Nephron (organoid): ENCODE data around the gene DCP2.

Experiments
- H3K27ac Mint-ChIP-seq, 3 experiments: 2 replicates each; pipeline ENCODE4 v1.8.0; 2020; ENCODE audit warnings: mixed read lengths in 3 of 3, mild to moderate bottlenecking in 2 of 3, moderate library complexity in 1 of 3
- H3K27me3 Mint-ChIP-seq: 2 replicates; pipeline ENCODE4 v1.8.0; 2021; ENCODE audit warnings: low read depth, mild to moderate bottlenecking, moderate library complexity, mixed read lengths
- H3K36me3 Mint-ChIP-seq: 2 replicates; pipeline ENCODE4 v1.8.0; 2020; ENCODE audit warnings: low read depth, mixed read lengths
- H3K4me1 Mint-ChIP-seq: 2 replicates; pipeline ENCODE4 v1.8.0; 2020; ENCODE audit warnings: mixed read lengths
- H3K4me3 Mint-ChIP-seq, 3 experiments: 2 replicates each; pipeline ENCODE4 v1.8.0; 2020; ENCODE audit warnings: mild to moderate bottlenecking in 3 of 3, mixed read lengths in 3 of 3, moderate library complexity in 2 of 3
- H3K9me3 Mint-ChIP-seq: 2 replicates; pipeline ENCODE4 v1.8.0; 2020; ENCODE audit warnings: mixed read lengths
- TF ChIP-seq, protein P1 (sequence below), 3 experiments: fragments of 200-600 bp; sonication (generic); IDR thresholded peaks; one replicate each; pipeline ENCODE4 v1.5.0; 2021; ENCODE audit warnings: antibody characterized with exemption in 3 of 3; ENCODE audit not compliant: unreplicated experiment in 3 of 3

The DCP2 gene

DNA sequence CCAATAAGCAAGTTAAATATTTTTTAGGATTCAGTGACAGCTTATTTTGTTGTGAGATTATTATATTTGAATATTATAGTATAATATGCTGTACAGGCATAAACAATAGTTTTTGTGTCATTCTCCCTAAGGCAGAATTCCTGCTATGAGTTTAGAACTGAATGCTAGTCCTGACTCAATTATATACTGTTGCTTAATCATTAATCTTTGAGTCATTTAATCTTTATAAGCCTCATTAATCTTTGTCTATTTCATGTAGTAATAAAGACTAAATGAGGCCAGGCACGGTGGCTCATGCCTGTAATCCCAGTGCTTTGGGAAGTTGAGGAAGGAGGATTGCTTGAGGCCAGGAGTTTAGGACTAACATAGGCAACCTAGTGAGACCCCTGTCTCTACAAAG is 3.6 kb upstream of the DCP2 start:
- Mint-ChIP-seq H3K36me3 (no peaks in the 10 kb centered on the region), H3K9me3 (no peaks in the 10 kb centered on the region), H3K4me1 (peaks cover 21% of the 10 kb centered on the region), H3K27ac (no peak overlapping the region), H3K4me3 (no peak overlapping the region), H3K27me3 (no peaks in the 10 kb centered on the region)
- TF ChIP-seq, protein P1, sequence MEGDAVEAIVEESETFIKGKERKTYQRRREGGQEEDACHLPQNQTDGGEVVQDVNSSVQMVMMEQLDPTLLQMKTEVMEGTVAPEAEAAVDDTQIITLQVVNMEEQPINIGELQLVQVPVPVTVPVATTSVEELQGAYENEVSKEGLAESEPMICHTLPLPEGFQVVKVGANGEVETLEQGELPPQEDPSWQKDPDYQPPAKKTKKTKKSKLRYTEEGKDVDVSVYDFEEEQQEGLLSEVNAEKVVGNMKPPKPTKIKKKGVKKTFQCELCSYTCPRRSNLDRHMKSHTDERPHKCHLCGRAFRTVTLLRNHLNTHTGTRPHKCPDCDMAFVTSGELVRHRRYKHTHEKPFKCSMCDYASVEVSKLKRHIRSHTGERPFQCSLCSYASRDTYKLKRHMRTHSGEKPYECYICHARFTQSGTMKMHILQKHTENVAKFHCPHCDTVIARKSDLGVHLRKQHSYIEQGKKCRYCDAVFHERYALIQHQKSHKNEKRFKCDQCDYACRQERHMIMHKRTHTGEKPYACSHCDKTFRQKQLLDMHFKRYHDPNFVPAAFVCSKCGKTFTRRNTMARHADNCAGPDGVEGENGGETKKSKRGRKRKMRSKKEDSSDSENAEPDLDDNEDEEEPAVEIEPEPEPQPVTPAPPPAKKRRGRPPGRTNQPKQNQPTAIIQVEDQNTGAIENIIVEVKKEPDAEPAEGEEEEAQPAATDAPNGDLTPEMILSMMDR (IDR thresholded peaks at IDR 0.05; ENCODE audit: unreplicated experiment in 3 of 3) = no peak

DNA sequence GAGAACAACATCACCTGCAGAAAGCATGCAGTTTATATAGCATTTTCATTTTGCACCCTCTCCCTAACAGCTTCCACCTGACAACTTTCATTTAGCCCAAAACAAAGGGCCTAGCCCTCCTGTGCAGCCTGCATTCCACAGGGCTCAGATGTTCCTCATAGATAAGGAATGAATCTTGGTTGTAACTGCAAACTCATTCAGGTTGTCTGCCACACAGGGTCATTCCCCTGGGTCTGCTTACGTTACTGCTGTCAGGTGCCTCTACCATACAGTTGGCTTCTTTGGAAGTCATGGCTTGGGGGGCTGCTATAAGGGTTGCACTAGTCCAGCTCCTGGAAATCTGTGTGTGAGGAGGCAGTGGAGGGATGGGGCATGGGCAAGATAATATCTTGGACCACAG is 2.7 kb upstream of the DCP2 start:
- Mint-ChIP-seq H3K9me3 (no peaks in the 10 kb centered on the region), H3K27me3 (no peaks in the 10 kb centered on the region), H3K27ac (no peak overlapping the region), H3K36me3 (no peaks in the 10 kb centered on the region), H3K4me3 (no peak overlapping the region), H3K4me1 (peaks cover 29% of the 10 kb centered on the region)
- TF ChIP-seq, protein P1 (IDR thresholded peaks at IDR 0.05; ENCODE audit: unreplicated experiment in 3 of 3) = no peak

DNA sequence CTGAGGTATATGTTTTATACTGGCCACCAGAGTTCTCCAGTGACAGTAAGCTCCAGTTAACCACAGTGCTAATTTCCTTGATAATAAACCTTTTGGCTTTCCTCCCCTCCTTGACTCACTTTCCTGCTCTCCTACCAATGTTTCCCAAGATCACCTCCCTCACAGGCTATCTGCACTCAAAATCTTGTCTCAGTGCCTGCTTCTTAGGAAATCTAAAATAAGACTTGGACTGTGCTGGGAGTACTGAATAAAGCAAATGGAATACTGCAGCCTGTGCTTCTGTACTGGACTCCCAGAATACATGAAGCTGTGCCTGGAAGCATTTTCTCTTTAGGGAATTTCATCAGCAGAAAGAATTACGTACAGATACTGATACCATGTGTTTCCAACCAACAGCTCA is 1.7 kb upstream of the DCP2 start:
- Mint-ChIP-seq H3K27ac (peak overlapping the region; percentile 92 to 98 (median 94)), H3K4me3 (peak overlapping the region; percentile 94 to 99 (median 96))

DNA sequence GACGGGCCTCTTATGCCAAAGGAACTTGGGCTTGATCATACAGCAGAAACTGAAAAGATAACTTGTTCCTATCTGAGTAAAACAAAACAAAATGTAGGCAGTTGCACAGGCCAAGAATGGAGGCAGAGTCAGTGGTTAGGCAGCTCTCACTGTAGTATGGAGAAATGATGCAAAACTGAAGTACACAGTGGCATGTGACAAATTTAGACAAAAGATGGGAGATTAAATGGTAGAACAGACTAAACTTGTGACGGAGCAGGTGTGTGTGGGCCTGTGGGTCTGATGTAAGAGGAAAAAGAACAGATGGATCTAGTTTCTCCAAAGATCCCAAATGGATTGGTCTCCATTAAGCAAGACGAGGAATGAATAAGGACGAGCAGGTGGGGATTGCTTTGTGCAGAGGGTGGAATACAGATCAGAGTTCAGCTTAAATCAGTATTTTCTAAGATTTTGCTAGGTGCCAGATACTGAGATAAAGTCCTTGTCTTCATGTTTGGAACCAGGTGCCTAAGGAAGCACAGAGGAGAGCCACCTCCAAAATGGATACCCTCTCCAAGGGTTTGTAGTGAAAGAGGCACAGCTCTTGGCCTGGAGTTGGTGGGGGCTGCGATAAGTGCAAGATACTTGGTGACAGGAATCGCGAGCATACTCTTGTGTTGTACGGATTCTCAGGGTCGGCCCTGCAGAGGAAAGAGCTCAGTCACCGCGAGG is 722 bp upstream of the DCP2 start:
- H3K9me3 Mint-ChIP-seq = no peaks in the 10 kb centered on the region
- peaks cover 48% of the 10 kb centered on the region for H3K4me1 Mint-ChIP-seq
- peaks cover 8% of the 10 kb centered on the region for H3K36me3 Mint-ChIP-seq
- no peaks in the 10 kb centered on the region for H3K27me3 Mint-ChIP-seq
- peak overlapping the region; percentile 94 to 99 (median 96) for H3K4me3 Mint-ChIP-seq
- TF ChIP-seq, protein P1 (IDR thresholded peaks at IDR 0.05; ENCODE audit: unreplicated experiment in 3 of 3) = no peak
- peak overlapping the region; percentile 92 to 98 (median 94) for H3K27ac Mint-ChIP-seq

More for the DNA sequence above, 1.7 kb upstream of the DCP2 start:
- Mint-ChIP-seq H3K4me1 (peaks cover 38% of the 10 kb centered on the region), H3K27me3 (no peaks in the 10 kb centered on the region), H3K36me3 (peaks cover 4% of the 10 kb centered on the region), H3K9me3 (no peaks in the 10 kb centered on the region)
- TF ChIP-seq, protein P1 (IDR thresholded peaks at IDR 0.05; ENCODE audit: unreplicated experiment in 3 of 3) = no peak

DNA sequence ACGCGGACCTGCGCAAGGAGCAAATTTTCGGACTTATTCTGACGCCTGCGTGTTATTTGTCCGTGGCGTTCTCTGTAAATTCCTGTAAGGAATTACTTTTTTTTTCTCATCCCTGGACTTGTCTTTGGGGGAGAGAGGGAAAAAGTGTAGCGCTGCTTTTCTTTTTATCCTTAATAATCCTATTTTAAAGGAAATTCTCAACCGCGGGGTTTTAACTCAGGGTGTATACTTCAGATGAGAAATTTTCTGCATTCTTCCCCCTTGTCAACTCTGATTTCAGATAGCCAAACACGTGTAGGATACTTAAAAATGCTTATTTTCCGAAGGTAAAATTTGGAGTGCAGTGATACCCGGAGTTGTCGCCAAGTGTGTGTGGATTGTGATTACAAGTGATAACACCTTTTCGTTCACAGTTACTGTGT is 853 bp downstream of the DCP2 start:
- peak overlapping the region; percentile 92 to 98 (median 94) for H3K27ac Mint-ChIP-seq
- H3K4me1 Mint-ChIP-seq = peaks cover 55% of the 10 kb centered on the region

More for the DNA sequence above, 853 bp downstream of the DCP2 start:
- no peaks in the 10 kb centered on the region for H3K27me3 Mint-ChIP-seq
- TF ChIP-seq, protein P1 (IDR thresholded peaks at IDR 0.05; ENCODE audit: unreplicated experiment in 3 of 3) = no peak
- peaks cover 19% of the 10 kb centered on the region for H3K36me3 Mint-ChIP-seq
- H3K9me3 Mint-ChIP-seq = no peaks in the 10 kb centered on the region
- H3K4me3 Mint-ChIP-seq = peak overlapping the region; percentile 94 to 99 (median 96)
